ENCODE measurements around the gene ADORA1. TPM values are rescaled to one million over a fixed set of nuclear protein-coding genes. Genes with fewer than 3 reads are reported as not detected.

The ADORA1 gene
- total and polyA plus RNA-seq, 10 of the 15 experiments (the other 5 are each of a cell fraction or from before 2014, with no cell fraction given), result not detected

- Histone ChIP-seq H3K36me3 (ENCODE audit: control insufficient read depth in 2 of 2, insufficient read depth in 2 of 2, low read length in 1 of 2) (no peaks in the 10 kb centered on the region), H3K4me2 (ENCODE audit: control insufficient read depth, insufficient read depth) (no peak overlapping the region), H3K9ac (ENCODE audit: control insufficient read depth, insufficient read depth, low read length) (no peak overlapping the region), H3K79me2 (ENCODE audit: control insufficient read depth, insufficient read depth, low read length) (no peaks in the 10 kb centered on the region), H3K27ac (ENCODE audit: control insufficient read depth, insufficient read depth) (no peak overlapping the region), H3K4me3 (no peak overlapping the region), H3K27me3 (replicated peaks in 1 of 2; ENCODE audit: control insufficient read depth in 2 of 2, insufficient read depth in 2 of 2, low read length in 1 of 2) (peaks cover 0 to 2% of the 10 kb centered on the region in 2 experiments; a peak in 2 of 4 replicates), H3K4me1 (ENCODE audit: control insufficient read depth, insufficient read depth, low read length) (no peaks in the 10 kb centered on the region), H4K20me1 (ENCODE audit: control insufficient read depth, insufficient read depth) (no peaks in the 10 kb centered on the region), H3K9me3 (replicated peaks; ENCODE audit: control insufficient read depth, insufficient read depth, low read length) (peaks cover 2% of the 10 kb centered on the region; the same call in 1 of the 3 replicates), H2AFZ (ENCODE audit: control insufficient read depth, low read depth, low read length) (no peak overlapping the region)
- in situ Hi-C loops (cut with MboI), result no loop called here
- RAD21 ChIA-PET (ENCODE audit: unreplicated experiment), result no interaction called here
- CTCF ChIA-PET, result no interaction called here
- SMC1A ChIA-PET (ENCODE audit: uncharacterized antibody, unreplicated experiment), result no interaction called here
- WGBS (ENCODE audit: insufficient coverage, insufficient replicate concordance, low lambda C conversion rate, missing lambda C conversion rate), result 34% methylated on average over 6 of the region's 6 CpGs
- POLR2A ChIA-PET, result interaction anchor here (0.7 kb wide), 1 partner anchor 149 kb away, joined by 4 read pairs; no protein-coding TSS in a partner anchor
- intact Hi-C loops (cut with micrococcal nuclease; ENCODE audit: unreplicated experiment), result no loop called here
- no peak for ATAC-seq
- DNase-seq (ENCODE audit: low read depth, low spot score), result no peak
- BruUV-seq (replicated peaks), result no TSS peak
- TF ChIP-seq PRDM15 (CRISPR knock-in tag; IDR thresholded peaks at IDR 0.05) (no peak), E2F4 (IDR thresholded peaks at IDR 0.05; ENCODE audit: low read depth, low read length) (no peak), RAD21 (IDR thresholded peaks at IDR 0.05; ENCODE audit: insufficient read depth, low read depth, low read length) (no peak), BCLAF1 (IDR thresholded peaks at IDR 0.05) (no peak), JUND (IDR thresholded peaks at IDR 0.05; ENCODE audit: low read depth, low read length) (no peak), TARDBP (IDR thresholded peaks at IDR 0.05; ENCODE audit: borderline replicate concordance) (no peak), NFXL1 (IDR thresholded peaks at IDR 0.05; ENCODE audit: borderline replicate concordance) (no peak), POLR2A (IDR thresholded peaks at IDR 0.05; ENCODE audit: low read depth, low read length) (no peak), ZNF384 (IDR thresholded peaks at IDR 0.05; ENCODE audit: borderline replicate concordance, low read depth, low read length) (no peak), FOXM1 (IDR thresholded peaks at IDR 0.05; ENCODE audit: low read depth, low read length) (no peak), MYB (IDR thresholded peaks at IDR 0.05; ENCODE audit: borderline replicate concordance, low read depth, low read length) (no peak)
- no peak for FAIRE-seq
These were observed 35.7 kb upstream of the ADORA1 start for GRCh38 chr1:203091761-203092330.

All from GM12878 (cell line).